Stimulated activated naive B cell treated with anti-CD40 and anti-IgM and Interleukin-4, amounts not matched to agents 10 μg/mL and 1 μg/mL and 100 μg/mL, for 72 hours (primary cell): ENCODE data around the gene CACNA1C.

ENCODE experiments used
- ATAC-seq, 2 donors: fragments of 150-1000 bp; cut with Tn5 transposase; replicated peaks; 2 replicates each; pipeline ENCODE4 v1.10.0; 2021; ENCODE audit warnings: moderate library complexity in 1 of 2
- DNase-seq: peaks from one replicate; pipeline ENCODE4 v3.0.0; 2021
- H3K27ac Mint-ChIP-seq: one replicate; pipeline ENCODE4 v1.8.0; 2022; ENCODE audit warnings: mild to moderate bottlenecking, mixed read lengths
- H3K27me3 Mint-ChIP-seq, 2 donors: one replicate each; pipeline ENCODE4 v1.8.0; 2022; ENCODE audit warnings: mixed read lengths in 2 of 2
- H3K36me3 Mint-ChIP-seq, 2 donors: one replicate each; pipeline ENCODE4 v1.8.0; 2022; ENCODE audit warnings: mixed read lengths in 2 of 2, mild to moderate bottlenecking in 1 of 2
- H3K4me1 Mint-ChIP-seq, 2 donors: one replicate each; pipeline ENCODE4 v1.8.0; 2022; ENCODE audit warnings: mixed read lengths in 2 of 2, mild to moderate bottlenecking in 1 of 2
- H3K4me3 Mint-ChIP-seq, 2 donors: one replicate each; pipeline ENCODE4 v1.8.0; 2022; ENCODE audit warnings: mild to moderate bottlenecking in 2 of 2, mixed read lengths in 2 of 2, moderate library complexity in 1 of 2
- H3K9me3 Mint-ChIP-seq, 2 donors: one replicate each; pipeline ENCODE4 v1.8.0; 2022; ENCODE audit warnings: mixed read lengths in 2 of 2, mild to moderate bottlenecking in 1 of 2

The CACNA1C gene

DNA sequence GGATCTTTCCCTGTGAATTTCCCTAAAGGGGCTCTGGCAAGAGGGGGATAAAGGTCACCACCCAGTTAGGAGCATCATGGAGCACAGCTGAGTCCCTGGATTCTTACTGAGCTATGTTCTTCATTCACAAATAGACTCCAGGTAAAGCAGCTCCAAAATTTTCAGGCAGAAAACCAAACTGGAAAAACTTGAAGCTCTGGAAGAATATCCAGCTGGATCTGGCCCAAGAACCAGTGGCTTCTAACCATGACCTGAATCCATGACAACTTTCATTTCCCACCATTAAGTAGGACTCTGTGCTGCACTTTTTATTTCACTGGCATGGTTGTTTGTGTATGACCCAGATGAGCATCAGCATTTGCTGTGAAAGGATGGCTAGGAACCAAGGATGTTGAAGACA is 561.6 kb downstream of the CACNA1C start:
- H3K36me3 Mint-ChIP-seq, result no peaks in the 10 kb centered on the region
- no peak overlapping the region for H3K4me3 Mint-ChIP-seq
- H3K9me3 Mint-ChIP-seq, result no peaks in the 10 kb centered on the region
- DNase-seq, result no peak
- H3K27ac Mint-ChIP-seq, result no peak overlapping the region
- ATAC-seq, result no peak
- H3K27me3 Mint-ChIP-seq, result peaks cover 25 to 34% of the 10 kb centered on the region in 2 donors
- H3K4me1 Mint-ChIP-seq, result peaks cover 0 to 4% of the 10 kb centered on the region in 2 donors

DNA sequence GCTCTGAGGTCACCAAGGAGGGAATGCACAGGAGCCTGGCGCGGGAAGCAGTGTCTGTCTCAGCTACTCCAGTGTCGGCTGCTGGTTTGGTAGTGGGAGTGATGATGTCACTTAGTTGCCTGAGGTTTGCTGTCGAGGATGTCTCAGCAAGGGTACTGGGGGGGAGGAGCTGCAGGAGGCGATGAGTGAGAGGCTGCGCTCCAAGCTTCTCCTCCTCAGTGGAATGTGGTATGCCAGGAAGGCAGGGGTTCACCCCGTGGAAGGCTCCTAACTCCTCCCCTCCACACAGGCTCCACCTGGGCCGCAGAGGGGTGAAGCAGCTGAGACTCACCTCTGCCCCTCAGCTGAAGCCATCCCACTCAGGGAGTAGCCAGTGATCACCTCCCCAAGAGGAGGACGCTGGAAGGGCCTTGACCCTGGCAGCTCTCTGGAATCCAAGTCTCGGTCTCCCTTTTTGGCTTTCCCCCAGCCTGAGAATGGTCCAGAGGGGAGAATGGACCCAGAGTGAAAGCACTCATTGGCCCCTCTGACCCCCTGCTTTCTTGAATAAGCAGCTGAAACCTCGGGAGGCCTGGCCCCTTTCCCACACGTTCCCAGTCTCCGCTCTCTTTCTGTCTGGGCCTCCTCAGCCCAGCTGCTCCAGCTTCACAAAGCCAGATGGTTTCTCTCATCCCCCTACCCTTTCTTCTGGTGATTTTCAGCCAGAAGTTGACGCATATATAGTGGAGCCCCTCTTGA is 563.0 kb downstream of the CACNA1C start:
- no peaks in the 10 kb centered on the region for H3K36me3 Mint-ChIP-seq
- no peak for DNase-seq
- no peak for ATAC-seq
- H3K4me3 Mint-ChIP-seq, result no peak overlapping the region
- no peaks in the 10 kb centered on the region for H3K9me3 Mint-ChIP-seq
- peaks cover 0 to 4% of the 10 kb centered on the region in 2 donors for H3K4me1 Mint-ChIP-seq
- peaks cover 11 to 23% of the 10 kb centered on the region in 2 donors for H3K27me3 Mint-ChIP-seq
- no peak overlapping the region for H3K27ac Mint-ChIP-seq

DNA sequence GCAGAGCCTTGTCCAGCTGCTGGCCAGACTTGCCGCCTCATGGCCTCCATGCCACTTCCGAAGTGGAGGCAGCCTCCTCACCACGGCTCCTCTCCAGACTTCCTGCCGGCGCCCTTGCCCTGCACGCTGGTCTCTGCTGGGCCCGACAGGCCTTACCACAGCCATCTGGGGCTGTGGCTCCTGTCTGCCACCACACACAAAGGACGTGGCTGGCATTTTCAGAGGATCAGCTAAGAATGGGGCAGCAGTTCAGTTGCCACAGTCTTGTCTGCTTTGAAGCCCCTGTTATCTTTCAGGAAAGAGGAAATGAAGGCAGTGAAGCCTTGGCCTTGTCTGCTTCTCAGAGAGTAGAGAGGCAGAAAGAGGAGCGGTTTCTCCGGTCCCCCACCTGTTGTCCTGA is 564.0 kb downstream of the CACNA1C start:
- Mint-ChIP-seq H3K4me1 (peaks cover 0 to 4% of the 10 kb centered on the region in 2 donors), H3K27ac (no peak overlapping the region), H3K36me3 (no peaks in the 10 kb centered on the region), H3K27me3 (peaks cover 9 to 16% of the 10 kb centered on the region in 2 donors), H3K9me3 (no peaks in the 10 kb centered on the region), H3K4me3 (no peak overlapping the region)
- DNase-seq (no peak), ATAC-seq (peak in 1 of 2 donors; percentile 19)

DNA sequence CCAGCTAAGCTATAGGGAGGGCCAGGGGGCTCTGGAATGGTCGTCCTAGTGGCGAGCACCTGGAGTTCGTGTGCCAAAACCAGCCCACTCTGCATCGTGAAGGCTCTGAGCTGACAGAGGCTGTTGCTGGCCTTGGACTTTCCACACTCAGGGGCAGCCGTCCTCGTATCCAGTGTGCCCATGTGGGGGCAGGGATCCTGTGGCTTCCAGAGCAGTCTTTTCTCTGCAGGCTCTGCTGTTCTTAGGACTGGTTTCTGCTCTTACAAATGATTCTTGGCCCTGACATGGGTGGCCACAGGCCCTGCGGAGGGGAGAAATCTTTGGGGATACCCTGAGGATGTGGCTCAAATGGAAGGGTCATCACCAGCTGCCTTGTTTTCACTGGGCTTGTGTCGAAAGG is 564.6 kb downstream of the CACNA1C start:
- peaks cover 10 to 16% of the 10 kb centered on the region in 2 donors for H3K27me3 Mint-ChIP-seq
- no peak overlapping the region for H3K4me3 Mint-ChIP-seq
- H3K9me3 Mint-ChIP-seq, result no peaks in the 10 kb centered on the region
- no peak overlapping the region for H3K27ac Mint-ChIP-seq
- DNase-seq (no peak), ATAC-seq (no peak)
- peaks cover 0 to 4% of the 10 kb centered on the region in 2 donors for H3K4me1 Mint-ChIP-seq
- H3K36me3 Mint-ChIP-seq, result no peaks in the 10 kb centered on the region

DNA sequence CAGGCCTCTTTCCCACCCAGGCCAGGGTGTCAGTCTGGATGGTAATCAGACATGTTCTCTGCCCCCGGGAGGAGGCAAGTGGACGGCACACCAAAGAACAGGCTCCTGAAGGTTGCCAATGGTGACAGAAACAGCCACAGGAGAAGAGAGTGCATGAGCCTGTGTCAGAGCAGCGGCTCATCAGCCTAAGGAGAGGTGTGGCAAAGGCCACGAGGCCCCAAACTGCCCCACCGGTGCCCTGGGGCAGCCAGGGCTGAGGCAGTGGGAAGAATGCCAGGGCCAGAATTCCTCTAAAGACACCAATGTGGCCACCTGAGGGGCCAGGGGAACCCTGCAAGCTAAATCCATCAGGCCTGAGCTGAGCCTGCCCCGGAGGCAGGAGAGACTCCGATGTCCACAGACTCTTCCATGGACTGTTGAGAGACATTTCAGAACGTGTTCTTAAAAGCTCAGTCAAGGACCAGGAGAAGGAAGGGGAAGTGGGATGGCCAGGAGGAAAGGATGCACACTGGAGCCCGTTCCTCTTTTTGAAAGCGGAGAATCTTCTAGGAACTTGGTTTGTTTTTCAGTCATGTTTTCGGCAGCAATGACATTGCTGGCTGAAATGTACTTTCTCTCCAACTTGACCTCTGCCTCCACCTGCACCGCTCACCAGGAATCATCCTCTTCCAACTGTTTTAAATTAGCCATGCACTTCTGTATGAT is 565.7 kb downstream of the CACNA1C start:
- Mint-ChIP-seq H3K36me3 (no peaks in the 10 kb centered on the region), H3K9me3 (no peaks in the 10 kb centered on the region), H3K4me3 (no peak overlapping the region), H3K27ac (no peak overlapping the region), H3K27me3 (peaks cover 15 to 18% of the 10 kb centered on the region in 2 donors), H3K4me1 (peaks cover 0 to 4% of the 10 kb centered on the region in 2 donors)
- DNase-seq (no peak), ATAC-seq (no peak)

DNA sequence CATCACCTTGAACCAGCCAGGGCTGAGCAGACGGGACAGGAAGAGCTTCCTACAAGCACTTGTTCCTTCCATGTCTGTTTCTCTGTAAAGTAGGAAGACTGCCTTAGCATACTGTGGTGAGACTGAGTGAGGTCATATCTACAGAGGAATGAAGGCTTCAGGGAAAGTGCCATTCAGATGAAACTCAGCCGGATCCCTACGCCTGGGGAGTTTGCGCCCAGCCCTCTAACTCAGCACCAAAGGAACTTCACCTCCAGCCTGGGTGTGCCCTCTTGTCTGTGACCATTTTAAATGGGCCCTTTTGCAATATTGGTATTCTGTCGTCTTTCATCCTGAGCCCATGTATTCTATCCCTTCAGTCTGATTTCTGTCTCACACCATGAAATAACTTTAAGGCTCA is 566.3 kb downstream of the CACNA1C start:
- Mint-ChIP-seq H3K27me3 (peaks cover 15 to 22% of the 10 kb centered on the region in 2 donors), H3K9me3 (no peaks in the 10 kb centered on the region), H3K4me1 (peaks cover 0 to 4% of the 10 kb centered on the region in 2 donors), H3K27ac (no peak overlapping the region), H3K36me3 (no peaks in the 10 kb centered on the region), H3K4me3 (no peak overlapping the region)
- no peak for ATAC-seq
- no peak for DNase-seq

DNA sequence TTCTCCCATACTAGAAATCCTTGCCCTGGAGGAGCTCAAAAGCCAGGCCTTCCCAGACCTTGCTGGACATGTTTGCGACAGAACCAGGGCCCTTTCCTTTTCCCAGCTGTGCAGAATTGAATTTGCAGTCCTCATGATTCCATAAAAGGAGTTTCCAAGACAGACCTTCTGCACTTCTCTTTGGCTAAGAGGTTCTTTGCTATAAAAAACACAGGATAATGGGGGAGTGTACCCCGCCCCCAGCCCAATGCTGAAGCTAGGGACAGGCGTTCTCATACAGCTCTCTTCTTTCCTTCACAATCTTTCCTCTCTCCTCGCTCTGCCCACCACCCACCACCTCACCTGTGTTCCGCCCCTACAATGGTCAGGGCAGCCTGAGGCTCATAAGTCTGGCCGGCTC is 569.7 kb downstream of the CACNA1C start:
- Mint-ChIP-seq H3K27me3 (peaks cover 14 to 17% of the 10 kb centered on the region in 2 donors), H3K4me3 (no peak overlapping the region), H3K36me3 (no peaks in the 10 kb centered on the region), H3K9me3 (no peaks in the 10 kb centered on the region), H3K27ac (no peak overlapping the region), H3K4me1 (peaks cover 2 to 3% of the 10 kb centered on the region in 2 donors)
- DNase-seq (no peak), ATAC-seq (no peak)

DNA sequence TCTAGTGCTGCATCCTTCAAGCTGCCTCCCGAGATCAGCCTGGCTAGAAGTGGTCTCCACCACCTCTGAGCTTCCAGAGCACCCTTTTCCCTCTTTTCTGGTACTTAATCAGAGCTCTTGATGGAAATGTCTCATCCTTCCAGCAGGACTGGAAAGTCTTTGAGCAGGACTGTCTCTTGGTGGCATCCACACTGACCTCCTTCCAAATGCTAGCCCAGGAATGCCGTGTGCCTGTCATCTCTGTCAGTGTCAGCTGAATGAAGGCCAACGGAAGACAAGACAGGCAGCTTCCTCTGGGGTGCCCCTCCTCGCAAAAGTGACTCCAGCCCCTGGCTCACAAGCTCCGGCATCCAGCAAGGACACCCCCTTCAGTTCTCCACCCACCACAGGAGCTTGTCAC is 570.7 kb downstream of the CACNA1C start:
- peaks cover 7 to 10% of the 10 kb centered on the region in 2 donors for H3K4me1 Mint-ChIP-seq
- H3K9me3 Mint-ChIP-seq, result no peaks in the 10 kb centered on the region
- H3K4me3 Mint-ChIP-seq, result no peak overlapping the region
- no peaks in the 10 kb centered on the region for H3K36me3 Mint-ChIP-seq
- no peak overlapping the region for H3K27ac Mint-ChIP-seq
- peaks cover 20 to 28% of the 10 kb centered on the region in 2 donors for H3K27me3 Mint-ChIP-seq
- DNase-seq, result no peak
- no peak for ATAC-seq

DNA sequence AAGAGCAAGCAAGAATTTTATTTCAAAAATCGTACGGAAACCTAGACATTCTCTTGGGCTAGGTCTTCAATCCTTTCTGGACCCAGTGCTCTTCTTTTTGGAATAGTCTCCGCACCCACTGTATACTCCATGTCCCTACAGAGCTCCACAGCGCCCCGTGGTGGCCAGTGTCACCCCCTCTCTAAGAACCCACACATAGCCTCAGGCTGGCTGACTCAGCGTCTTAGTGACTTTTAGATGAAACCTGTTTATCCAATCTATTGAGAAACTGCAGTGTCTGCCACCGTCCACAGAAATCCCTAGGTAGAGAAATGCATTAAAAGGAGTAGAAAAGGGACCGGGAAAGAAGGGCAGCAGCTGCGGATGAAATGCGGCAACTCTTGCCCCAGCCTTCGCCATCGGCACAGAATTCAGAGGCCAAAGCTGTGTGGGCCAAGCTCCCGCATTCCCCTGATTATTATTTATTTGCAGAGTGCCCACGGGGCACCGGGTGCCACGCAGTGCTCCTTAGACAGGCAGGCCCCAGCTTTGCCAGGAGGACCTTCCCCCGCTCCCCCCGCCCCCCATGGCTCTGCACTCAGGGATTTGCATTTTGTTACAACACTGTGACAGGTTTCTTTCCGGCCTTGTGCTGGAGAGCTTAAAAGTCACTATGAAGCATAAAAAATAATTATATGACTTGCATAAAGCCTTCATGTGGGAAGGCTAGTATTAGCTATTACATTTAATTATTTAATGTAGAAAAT is 571.9 kb downstream of the CACNA1C start:
- Mint-ChIP-seq H3K36me3 (no peaks in the 10 kb centered on the region), H3K27me3 (peaks cover 20 to 29% of the 10 kb centered on the region in 2 donors)
- ATAC-seq, result no peak

DNA sequence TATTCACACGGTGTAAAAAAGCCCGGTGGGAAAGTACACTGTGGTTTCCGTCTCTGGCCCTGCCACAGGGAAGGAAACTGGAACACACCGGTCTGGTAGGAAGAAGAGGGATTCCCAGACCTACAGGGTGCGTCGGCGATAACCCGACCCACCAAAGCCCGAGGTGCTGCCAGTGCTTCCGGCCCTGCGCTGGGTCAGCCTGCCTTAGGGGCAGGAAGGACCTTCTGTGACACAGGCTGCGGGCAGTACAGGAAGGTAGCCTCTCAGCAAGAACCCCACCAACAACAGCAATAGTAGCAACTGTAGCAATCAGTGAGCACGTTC is 572.5 kb downstream of the CACNA1C start:
- no peaks in the 10 kb centered on the region for H3K9me3 Mint-ChIP-seq
- peaks cover 7 to 10% of the 10 kb centered on the region in 2 donors for H3K4me1 Mint-ChIP-seq
- DNase-seq (no peak), ATAC-seq (no peak)
- no peak overlapping the region for H3K27ac Mint-ChIP-seq
- no peak overlapping the region for H3K4me3 Mint-ChIP-seq
- H3K36me3 Mint-ChIP-seq, result no peaks in the 10 kb centered on the region
- peaks cover 20 to 29% of the 10 kb centered on the region in 2 donors for H3K27me3 Mint-ChIP-seq

More for the DNA sequence above, 571.9 kb downstream of the CACNA1C start:
- H3K27ac Mint-ChIP-seq, result no peak overlapping the region
- no peak overlapping the region for H3K4me3 Mint-ChIP-seq
- peaks cover 7 to 10% of the 10 kb centered on the region in 2 donors for H3K4me1 Mint-ChIP-seq
- no peak for DNase-seq
- no peaks in the 10 kb centered on the region for H3K9me3 Mint-ChIP-seq

DNA sequence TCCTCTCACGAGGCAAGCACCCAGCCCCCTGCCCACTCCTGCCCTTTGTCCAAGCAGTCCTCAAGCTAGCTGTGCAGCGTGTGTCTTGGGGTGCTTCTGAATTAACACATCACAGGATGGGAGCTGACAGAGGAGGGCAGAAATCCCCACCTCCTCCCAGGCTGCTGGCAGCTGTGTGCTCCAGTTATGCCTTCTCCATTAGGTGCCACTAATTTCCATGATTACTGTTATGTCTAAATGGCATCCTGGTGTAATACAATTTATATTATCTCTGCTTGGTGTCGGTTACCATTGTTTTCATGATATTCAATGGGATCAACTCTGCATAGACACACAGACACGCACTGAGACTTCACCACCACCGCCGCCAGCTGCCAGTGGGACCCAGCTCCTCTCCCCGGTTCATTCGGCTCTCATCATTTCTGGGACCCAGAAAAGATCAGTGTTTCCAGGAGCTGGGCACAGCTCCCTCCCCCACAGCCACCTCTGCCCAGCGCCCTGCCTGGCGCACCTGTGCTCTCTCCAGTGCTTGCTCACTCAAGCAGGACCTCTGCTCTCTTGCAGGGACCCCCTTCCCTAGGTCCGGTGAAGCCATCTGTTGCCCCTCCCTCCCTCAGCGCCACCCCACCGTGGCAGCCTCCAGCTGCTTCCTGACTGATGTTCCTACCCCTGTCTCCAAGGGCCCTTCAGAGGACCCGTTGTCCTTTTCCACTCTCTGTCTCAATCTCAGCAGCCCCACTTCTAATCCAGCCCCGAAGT is 574.5 kb downstream of the CACNA1C start:
- ATAC-seq (no peak), DNase-seq (no peak)
- no peak overlapping the region for H3K27ac Mint-ChIP-seq
- peaks cover 7 to 10% of the 10 kb centered on the region in 2 donors for H3K4me1 Mint-ChIP-seq
- H3K36me3 Mint-ChIP-seq, result no peaks in the 10 kb centered on the region
- H3K9me3 Mint-ChIP-seq, result no peaks in the 10 kb centered on the region
- H3K4me3 Mint-ChIP-seq, result peak overlapping the region in 1 of 2 donors; percentile 31
- H3K27me3 Mint-ChIP-seq, result peaks cover 20 to 29% of the 10 kb centered on the region in 2 donors

DNA sequence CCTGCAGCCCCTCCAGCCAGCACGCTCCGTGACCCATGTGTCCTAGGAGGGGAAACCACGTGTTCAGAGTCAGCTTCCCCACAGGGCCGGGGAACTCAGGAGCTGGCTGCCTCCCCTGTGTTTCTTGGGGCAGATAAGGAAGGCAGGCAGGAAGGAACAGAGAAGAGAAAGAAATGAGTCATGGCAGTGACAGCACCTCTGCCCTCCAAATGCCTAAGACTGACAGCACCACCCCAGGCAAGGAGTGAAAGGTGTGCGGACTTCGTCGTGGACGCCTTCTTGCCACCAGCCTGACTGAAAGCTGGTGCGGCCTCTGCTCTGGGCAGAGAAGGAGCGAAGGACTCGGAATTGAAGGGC is 575.0 kb downstream of the CACNA1C start:
- ATAC-seq (peak; percentile 60 to 72), DNase-seq (no peak)
- H3K27me3 Mint-ChIP-seq, result peaks cover 15 to 34% of the 10 kb centered on the region in 2 donors
- H3K36me3 Mint-ChIP-seq, result no peaks in the 10 kb centered on the region
- H3K4me3 Mint-ChIP-seq, result peak overlapping the region in 1 of 2 donors; percentile 31
- H3K9me3 Mint-ChIP-seq, result no peaks in the 10 kb centered on the region
- no peak overlapping the region for H3K27ac Mint-ChIP-seq
- peaks cover 7 to 10% of the 10 kb centered on the region in 2 donors for H3K4me1 Mint-ChIP-seq

DNA sequence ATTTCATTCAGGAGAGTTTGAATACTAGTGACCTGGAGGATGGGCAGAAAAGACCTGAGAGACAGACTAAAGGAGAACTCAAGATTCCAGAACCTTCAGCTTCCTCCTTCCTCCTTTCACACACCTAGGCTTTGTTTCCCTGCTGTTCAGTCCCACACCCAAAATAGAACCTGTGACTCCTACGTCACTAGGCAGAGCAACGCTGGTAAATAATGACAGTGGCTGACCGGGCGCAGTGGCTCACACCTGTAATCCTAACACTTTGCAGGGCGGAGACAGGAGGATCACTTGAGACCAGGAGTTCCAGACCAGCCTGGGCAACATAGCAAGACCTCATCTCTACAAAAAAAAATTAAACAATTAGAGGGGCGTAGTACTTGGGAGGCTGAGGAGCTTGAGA is 575.6 kb downstream of the CACNA1C start:
- no peak overlapping the region for H3K27ac Mint-ChIP-seq
- DNase-seq (no peak), ATAC-seq (no peak)
- H3K9me3 Mint-ChIP-seq, result no peaks in the 10 kb centered on the region
- peaks cover 7 to 10% of the 10 kb centered on the region in 2 donors for H3K4me1 Mint-ChIP-seq
- H3K27me3 Mint-ChIP-seq, result peaks cover 14 to 32% of the 10 kb centered on the region in 2 donors
- no peak overlapping the region for H3K4me3 Mint-ChIP-seq
- no peaks in the 10 kb centered on the region for H3K36me3 Mint-ChIP-seq

DNA sequence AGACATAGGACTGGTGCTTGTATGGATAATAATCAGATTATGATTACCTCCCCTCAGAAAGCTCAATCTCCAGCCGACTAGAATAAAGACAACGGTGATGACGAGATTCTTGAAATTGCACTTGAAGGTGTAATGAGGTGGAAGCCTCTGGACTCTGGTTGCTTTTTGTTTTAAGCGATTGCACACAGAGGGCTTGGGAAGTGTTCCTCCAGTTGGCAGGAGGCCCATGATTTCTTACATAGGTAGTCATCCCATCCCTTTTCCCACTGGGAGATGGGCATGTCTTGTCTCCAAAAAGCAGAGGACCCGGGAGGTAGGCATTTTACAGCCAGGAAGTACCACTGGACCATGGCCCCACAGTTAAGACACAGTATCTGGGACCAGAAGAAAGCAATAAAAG is 576.3 kb downstream of the CACNA1C start:
- no peak overlapping the region for H3K4me3 Mint-ChIP-seq
- ATAC-seq (no peak), DNase-seq (no peak)
- no peak overlapping the region for H3K27ac Mint-ChIP-seq
- H3K36me3 Mint-ChIP-seq, result no peaks in the 10 kb centered on the region
- H3K27me3 Mint-ChIP-seq, result peaks cover 14 to 31% of the 10 kb centered on the region in 2 donors
- no peaks in the 10 kb centered on the region for H3K9me3 Mint-ChIP-seq
- H3K4me1 Mint-ChIP-seq, result peaks cover 7 to 10% of the 10 kb centered on the region in 2 donors
